ENCODE results near the gene PWWP2B.
A peak's percentile ranks its signal among the peaks of the same experiment; 100 is the strongest.
"Not testable (repeated sequence)": the region's sequence is repeated elsewhere in the genome, so short reads cannot be mapped to it uniquely, and the experiment has no call there.

The PWWP2B gene

DNA sequence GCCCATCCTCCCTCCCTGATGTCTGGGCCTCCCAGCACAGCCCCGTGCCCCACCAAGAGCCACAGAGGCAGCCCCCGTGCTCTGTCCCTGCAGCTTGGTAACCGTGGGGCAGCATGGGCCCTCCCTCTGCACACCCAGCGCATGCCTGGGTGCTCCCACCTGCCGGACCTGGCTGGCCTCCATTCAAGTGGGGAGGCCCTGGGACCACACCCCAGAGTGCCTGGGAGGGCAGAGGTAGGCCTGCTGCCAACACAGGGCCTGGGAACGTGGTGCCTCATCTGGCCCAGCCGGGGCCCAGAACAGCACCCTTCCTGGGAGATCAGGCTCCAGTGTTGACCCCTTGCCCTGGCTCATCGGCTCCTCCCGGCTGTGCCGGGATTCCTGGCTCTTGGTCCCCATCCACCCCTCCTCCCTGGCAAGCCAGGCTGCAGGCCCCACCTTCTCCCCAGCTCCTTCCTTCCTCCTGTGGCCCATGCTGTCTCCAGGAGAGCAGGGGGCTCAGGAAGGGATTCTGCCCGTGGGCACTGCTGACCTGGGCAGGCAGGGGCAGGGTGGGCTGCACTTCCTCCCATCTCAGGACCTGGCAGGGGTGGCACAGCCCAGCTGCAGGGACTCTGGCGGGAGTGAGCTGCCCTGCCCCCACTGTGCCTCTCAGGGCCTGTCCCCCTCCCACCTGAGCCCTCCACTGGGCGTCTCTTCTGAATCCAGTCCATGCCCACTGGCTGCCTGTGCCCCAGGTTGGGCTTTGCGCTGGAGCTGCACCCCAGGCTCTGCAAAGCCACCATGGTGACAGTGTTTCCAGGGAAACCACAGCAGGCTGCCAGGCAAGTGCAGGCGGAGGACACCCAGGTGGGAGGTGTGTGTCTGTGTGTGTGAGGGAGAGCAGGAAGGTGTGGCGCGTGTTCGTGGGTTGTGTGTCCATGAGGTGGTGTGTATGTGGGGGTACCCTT is 32.6 kb downstream of the PWWP2B start:
- no peak overlapping the region for H3K4me3 Mint-ChIP-seq
- peaks cover 11% of the 10 kb centered on the region for H3K4me1 Mint-ChIP-seq
- no peak overlapping the region for H3K27ac Mint-ChIP-seq
- peak; percentile 14 for ATAC-seq
- H3K27me3 Mint-ChIP-seq: no peaks in the 10 kb centered on the region
- no peaks in the 10 kb centered on the region for H3K9me3 Mint-ChIP-seq
- H3K36me3 Mint-ChIP-seq: no peaks in the 10 kb centered on the region

GRCh38 chr10:132430231-132430743 is 33.3 kb downstream of the PWWP2B start:
- no peak for ATAC-seq
- Mint-ChIP-seq H3K4me1 (peaks cover 11% of the 10 kb centered on the region), H3K36me3 (no peaks in the 10 kb centered on the region), H3K4me3 (no peak overlapping the region), H3K27ac (no peak overlapping the region), H3K27me3 (no peaks in the 10 kb centered on the region), H3K9me3 (no peaks in the 10 kb centered on the region)

- Mint-ChIP-seq H3K36me3 (no peaks in the 10 kb centered on the region), H3K9me3 (no peaks in the 10 kb centered on the region), H3K4me1 (peaks cover 11% of the 10 kb centered on the region), H3K27me3 (no peaks in the 10 kb centered on the region), H3K27ac (no peak overlapping the region), H3K4me3 (no peak overlapping the region)
- no peak for ATAC-seq
Observed at GRCh38 chr10:132430861-132431271, 33.9 kb downstream of the PWWP2B start.

- Mint-ChIP-seq H3K27me3 (no peaks in the 10 kb centered on the region), H3K36me3 (no peaks in the 10 kb centered on the region), H3K27ac (no peak overlapping the region), H3K9me3 (no peaks in the 10 kb centered on the region), H3K4me1 (peaks cover 11% of the 10 kb centered on the region), H3K4me3 (no peak overlapping the region)
- no peak for ATAC-seq
Observed at GRCh38 chr10:132431537-132432175, 34.7 kb downstream of the PWWP2B start.

- no peak for ATAC-seq
- Mint-ChIP-seq H3K4me3 (no peak overlapping the region), H3K4me1 (peaks cover 11% of the 10 kb centered on the region), H3K27ac (no peak overlapping the region), H3K9me3 (no peaks in the 10 kb centered on the region), H3K27me3 (no peaks in the 10 kb centered on the region), H3K36me3 (no peaks in the 10 kb centered on the region)
Observed at GRCh38 chr10:132432176-132432540, 35.2 kb downstream of the PWWP2B start.

GRCh38 chr10:132433671-132434340 is 36.8 kb downstream of the PWWP2B start:
- Mint-ChIP-seq H3K27me3 (no peaks in the 10 kb centered on the region), H3K4me1 (peaks cover 16% of the 10 kb centered on the region), H3K36me3 (no peaks in the 10 kb centered on the region), H3K27ac (no peak overlapping the region), H3K9me3 (no peaks in the 10 kb centered on the region), H3K4me3 (no peak overlapping the region)
- no peak for ATAC-seq

DNA sequence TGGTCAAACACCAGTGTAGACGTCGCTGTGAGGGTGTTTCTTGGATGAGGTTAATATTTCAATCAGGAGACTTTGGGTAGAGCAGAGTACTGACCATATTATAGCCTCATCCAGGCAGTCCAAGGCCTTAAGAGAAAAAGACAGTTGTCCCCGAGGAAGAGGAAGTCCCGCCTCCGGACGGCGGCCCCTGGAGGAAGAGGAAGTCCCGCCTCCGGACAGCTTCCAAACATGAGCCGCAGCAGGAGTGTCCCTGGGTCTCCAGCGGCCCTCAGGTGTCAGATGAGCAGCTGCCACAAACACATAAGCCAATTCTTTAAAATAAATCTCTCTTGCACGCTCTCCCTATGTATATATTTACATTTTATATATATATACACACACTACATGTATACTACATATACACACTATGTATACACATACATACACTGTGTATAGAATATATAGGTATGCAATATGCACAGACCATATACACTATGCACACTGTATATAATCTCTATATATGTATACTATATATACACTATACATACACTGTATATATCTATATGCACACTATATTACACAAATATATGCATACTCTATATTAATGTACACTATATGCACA is 37.5 kb downstream of the PWWP2B start:
- Mint-ChIP-seq H3K4me3 (peak overlapping the region; percentile 64), H3K36me3 (no peaks in the 10 kb centered on the region), H3K27ac (no peak overlapping the region), H3K9me3 (no peaks in the 10 kb centered on the region), H3K27me3 (no peaks in the 10 kb centered on the region), H3K4me1 (peaks cover 16% of the 10 kb centered on the region)
- ATAC-seq: peak; percentile 62

DNA sequence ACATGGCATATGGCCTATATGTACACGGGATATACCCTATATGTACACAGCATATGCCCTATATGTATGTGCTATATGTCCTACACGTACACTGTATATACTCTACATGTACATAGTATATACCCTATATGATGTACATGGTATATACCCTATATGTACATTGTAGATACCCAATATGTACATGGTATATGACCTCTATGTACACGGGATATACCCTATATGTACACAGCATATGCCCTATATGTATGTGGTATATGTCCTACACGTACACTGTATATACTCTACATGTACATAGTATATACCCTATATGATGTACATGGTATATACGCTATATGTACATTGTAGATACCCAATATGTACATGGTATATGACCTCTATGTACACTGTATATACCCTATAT is 38.3 kb downstream of the PWWP2B start:
- H3K27me3 Mint-ChIP-seq, ATAC-seq, H3K36me3 Mint-ChIP-seq, H3K4me3 Mint-ChIP-seq, H3K27ac Mint-ChIP-seq, H3K4me1 Mint-ChIP-seq, H3K9me3 Mint-ChIP-seq: not testable (repeated sequence)

DNA sequence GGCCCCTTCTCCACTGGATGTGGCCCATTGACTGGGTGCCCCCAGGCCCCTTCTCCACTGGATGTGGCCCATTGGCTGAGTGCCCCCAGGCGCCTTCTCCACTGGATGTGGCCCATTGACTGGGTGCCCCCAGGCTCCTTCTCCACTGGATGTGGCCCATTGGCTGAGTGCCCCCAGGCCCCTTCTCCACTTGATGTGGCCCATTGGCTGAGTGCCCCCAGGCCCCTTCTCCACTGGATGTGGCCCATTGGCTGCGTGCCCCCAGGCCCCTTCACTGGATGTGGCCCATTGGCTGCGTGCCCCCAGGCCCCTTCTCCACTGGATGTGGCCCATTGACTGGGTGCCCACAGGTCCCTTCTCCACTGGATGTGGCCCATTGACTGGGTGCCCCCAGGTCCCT is 39.1 kb downstream of the PWWP2B start:
- H3K36me3 Mint-ChIP-seq: not testable (repeated sequence)

DNA sequence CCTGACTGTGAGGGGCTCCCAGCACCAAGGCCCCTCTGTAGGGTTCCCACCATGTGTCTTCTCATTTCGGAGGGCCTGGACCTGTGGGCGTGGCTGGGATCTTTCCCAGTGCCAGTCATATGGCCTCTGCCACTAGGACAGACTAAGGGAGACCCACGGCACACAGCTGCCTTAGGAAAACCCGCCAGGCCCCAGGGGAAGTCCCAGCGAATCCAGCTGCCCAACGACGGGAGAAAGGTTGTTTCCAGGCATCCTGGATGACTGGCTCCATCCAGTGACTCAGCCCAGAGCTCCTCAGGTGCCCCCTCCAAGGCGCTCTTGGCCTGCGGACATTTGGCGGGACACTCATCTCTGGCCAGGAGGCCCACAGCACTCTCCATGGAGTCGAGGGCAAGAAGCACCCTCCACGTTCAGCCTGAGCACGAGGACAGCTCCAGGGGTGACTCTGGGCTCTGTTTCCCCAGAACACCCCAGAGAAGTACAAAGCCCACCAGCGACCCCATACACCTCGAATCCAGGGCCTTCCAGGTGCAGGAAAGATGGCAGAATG is 39.9 kb downstream of the PWWP2B start:
- peaks cover 7% of the 10 kb centered on the region for H3K4me1 Mint-ChIP-seq
- no peaks in the 10 kb centered on the region for H3K27me3 Mint-ChIP-seq
- no peak overlapping the region for H3K27ac Mint-ChIP-seq
- no peak overlapping the region for H3K4me3 Mint-ChIP-seq
- no peaks in the 10 kb centered on the region for H3K9me3 Mint-ChIP-seq
- H3K36me3 Mint-ChIP-seq: no peaks in the 10 kb centered on the region
- ATAC-seq: no peak

More for the DNA sequence above, 39.1 kb downstream of the PWWP2B start:
- not testable (repeated sequence) for H3K4me1 Mint-ChIP-seq, H3K4me3 Mint-ChIP-seq, H3K9me3 Mint-ChIP-seq, H3K27ac Mint-ChIP-seq, ATAC-seq, H3K27me3 Mint-ChIP-seq

DNA sequence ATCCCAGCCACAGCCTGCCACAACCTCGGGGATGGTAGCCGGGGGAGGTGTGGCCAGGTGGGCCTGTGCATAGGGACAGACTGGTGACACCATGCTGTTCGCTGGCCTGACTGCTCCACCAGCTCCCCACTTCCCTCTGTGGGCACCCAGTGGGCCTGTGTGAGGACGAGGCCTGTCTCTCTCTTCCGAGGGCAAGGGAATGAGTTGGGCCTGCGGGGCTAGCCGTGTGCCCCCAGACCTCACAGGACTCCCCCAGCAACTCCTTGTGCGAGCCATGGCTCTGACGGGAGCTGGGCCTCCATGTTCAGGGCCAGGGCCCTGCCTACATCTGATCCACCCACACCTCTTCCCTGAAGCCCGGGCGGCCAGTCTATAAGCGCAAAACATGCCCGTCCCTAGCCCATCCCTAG is 40.5 kb downstream of the PWWP2B start:
- Mint-ChIP-seq H3K4me3 (no peak overlapping the region), H3K27me3 (no peaks in the 10 kb centered on the region), H3K27ac (peak overlapping the region; percentile 7), H3K9me3 (no peaks in the 10 kb centered on the region), H3K36me3 (no peaks in the 10 kb centered on the region), H3K4me1 (peaks cover 12% of the 10 kb centered on the region)
- no peak for ATAC-seq

DNA sequence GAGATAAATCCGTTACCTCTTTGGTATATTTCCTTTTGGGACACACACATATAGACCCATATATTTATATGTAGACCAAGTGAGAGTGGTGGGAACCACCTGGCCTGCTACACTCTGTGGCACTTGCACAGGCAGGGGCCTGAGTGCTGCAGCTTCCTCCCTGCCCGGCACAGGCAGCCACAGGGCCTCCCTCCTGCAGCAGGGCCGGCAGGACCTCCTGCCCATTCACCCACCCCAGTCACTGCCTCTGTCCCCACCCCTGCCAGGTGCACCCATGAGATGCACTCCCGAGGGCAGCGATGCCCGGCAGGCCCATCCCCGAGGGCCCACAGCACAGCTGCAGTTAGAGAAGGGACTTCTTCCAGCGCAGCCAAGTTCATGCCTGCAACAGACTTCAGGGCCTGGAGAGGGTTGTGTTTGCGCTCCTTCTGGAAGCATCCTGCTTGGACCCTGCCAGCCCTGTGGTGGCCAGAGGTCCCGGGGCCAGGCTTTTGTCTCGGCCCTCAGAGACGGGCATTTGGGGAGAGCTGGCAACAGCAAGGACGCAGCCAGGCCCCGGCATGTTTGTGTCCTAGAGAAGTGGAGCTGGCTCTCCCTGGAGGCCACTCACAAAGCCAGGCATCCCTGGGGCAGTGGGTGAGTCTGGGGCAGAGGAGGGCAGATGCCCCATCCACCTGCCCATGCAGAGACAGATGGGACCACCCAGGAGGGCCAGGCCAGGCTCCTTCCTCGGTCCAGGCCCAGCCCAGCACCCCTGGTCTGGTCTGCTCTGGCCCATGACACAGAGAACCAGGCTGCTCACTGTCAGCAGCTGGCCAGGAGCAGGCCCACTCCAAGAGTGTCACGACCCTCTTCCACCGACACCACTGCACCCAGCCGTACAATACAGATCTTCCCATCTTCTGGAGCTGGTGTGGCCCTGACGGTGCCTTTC is 41.4 kb downstream of the PWWP2B start:
- H3K4me1 Mint-ChIP-seq: peaks cover 12% of the 10 kb centered on the region
- peak overlapping the region; percentile 7 for H3K27ac Mint-ChIP-seq
- no peak overlapping the region for H3K4me3 Mint-ChIP-seq
- H3K27me3 Mint-ChIP-seq: no peaks in the 10 kb centered on the region
- ATAC-seq: peak; percentile 14
- H3K36me3 Mint-ChIP-seq: no peaks in the 10 kb centered on the region
- no peaks in the 10 kb centered on the region for H3K9me3 Mint-ChIP-seq

DNA sequence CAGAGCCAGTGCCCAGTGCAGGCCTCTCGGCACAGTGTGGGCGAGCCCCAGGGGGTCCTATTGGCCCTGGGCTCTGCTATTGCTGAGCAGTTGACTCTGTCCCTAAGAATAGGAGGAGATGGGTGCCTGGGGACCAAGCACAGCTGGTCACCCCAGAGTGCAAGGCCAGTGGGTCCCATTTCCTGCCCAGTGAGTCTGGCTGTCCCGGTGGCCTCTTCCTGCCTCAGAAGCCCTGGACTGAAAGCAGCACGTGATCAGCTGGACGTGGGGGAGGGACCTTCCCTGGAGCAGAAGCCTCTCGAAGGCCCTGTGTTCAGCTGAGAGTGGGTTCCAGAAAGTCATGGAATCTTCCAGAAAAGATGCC is 42.0 kb downstream of the PWWP2B start:
- no peaks in the 10 kb centered on the region for H3K27me3 Mint-ChIP-seq
- H3K36me3 Mint-ChIP-seq: no peaks in the 10 kb centered on the region
- H3K27ac Mint-ChIP-seq: no peak overlapping the region
- peaks cover 13% of the 10 kb centered on the region for H3K4me1 Mint-ChIP-seq
- H3K4me3 Mint-ChIP-seq: no peak overlapping the region
- no peaks in the 10 kb centered on the region for H3K9me3 Mint-ChIP-seq
- ATAC-seq: no peak
